MG63 (cell line): ENCODE results near the gene ADSS1. TPM values are rescaled to one million over a fixed set of nuclear protein-coding genes. Genes with fewer than 3 reads are reported as not detected.

Experiments used
- DNase-seq: peaks from one replicate; pipeline ENCODE4 v3.0.0-alpha.2; 2020
- H3K27me3 ChIP-seq: fragments of 250-450 bp; sonication (Bioruptor Pico); 2 replicates; pipeline ENCODE4 v1.5.1; 2020; ENCODE audit warnings: mild to moderate bottlenecking, moderate library complexity
- H3K36me3 ChIP-seq: fragments of 250-450 bp; sonication (Bioruptor Pico); 2 replicates; pipeline ENCODE4 v1.5.1; 2020; ENCODE audit warnings: mild to moderate bottlenecking, moderate library complexity
- H3K4me3 ChIP-seq: fragments of 250-450 bp; sonication (Bioruptor Pico); 2 replicates; pipeline ENCODE4 v1.5.1; 2020; ENCODE audit warnings: mild to moderate bottlenecking, moderate library complexity
- H3K9me3 ChIP-seq: fragments of 250-450 bp; sonication (Bioruptor Pico); 2 replicates; pipeline ENCODE4 v1.5.1; 2020; ENCODE audit warnings: mild to moderate bottlenecking, moderate library complexity
- total RNA-seq: library from RNA; depleted of rRNA; stranded (reverse); fragments of >200 nt; shearing (Covaris generic); gene quantifications from 2 replicates; pipeline ENCODE4 v1.2.3, GENCODE V29; 2014; ENCODE audit warnings: low replicate concordance

ADSS1 gene
- total RNA-seq, 1 experiment from 2014 or later, result 4.0 TPM

DNA sequence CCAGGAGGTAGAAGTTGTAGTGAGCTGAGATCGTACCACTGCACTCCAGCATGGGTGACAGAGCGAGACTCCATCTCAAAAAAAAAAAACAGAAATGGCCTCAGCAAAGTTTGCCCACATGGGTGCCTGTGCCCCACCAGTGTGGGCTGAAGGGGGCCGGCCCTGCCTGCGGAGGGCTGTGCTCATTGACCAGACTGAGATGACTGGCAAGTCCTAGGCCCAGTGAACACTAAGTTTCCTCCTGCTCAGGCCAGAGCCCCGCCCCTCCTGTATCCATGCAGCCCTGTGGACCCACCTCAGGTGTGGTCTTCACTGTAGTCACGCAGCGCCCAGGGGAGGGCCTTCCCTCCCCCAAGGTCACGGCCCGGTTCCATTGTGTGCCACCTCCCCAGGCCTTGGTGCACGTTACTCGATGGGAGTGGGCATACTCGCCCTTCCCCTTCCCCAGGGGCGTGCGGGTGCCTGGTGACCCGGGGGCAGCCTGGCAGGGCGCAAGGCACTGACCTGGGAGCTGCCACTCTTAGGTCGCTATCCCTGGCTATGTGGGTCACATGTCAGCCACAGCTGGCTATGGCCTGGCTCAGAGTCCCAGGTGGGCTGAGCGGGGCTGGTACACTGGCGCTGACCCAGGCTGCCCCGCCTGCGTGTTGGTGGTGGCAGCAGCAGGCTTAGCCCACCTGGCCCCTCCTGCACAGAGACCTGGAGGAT is 18.5 kb upstream of the ADSS1 start:
- DNase-seq, result no peak
- Histone ChIP-seq H3K27me3 (no peaks in the 10 kb centered on the region), H3K36me3 (peaks cover 2% of the 10 kb centered on the region; the same call in 1 of the 2 replicates), H3K9me3 (no peaks in the 10 kb centered on the region), H3K4me3 (no peak overlapping the region)

- Histone ChIP-seq H3K9me3 (no peaks in the 10 kb centered on the region), H3K4me3 (no peak overlapping the region), H3K27me3 (no peaks in the 10 kb centered on the region), H3K36me3 (peaks cover 2% of the 10 kb centered on the region; the same call in 1 of the 2 replicates)
- DNase-seq, result no peak
Observed at GRCh38 chr14:104706733-104707607, 17.1 kb upstream of the ADSS1 start.

DNA sequence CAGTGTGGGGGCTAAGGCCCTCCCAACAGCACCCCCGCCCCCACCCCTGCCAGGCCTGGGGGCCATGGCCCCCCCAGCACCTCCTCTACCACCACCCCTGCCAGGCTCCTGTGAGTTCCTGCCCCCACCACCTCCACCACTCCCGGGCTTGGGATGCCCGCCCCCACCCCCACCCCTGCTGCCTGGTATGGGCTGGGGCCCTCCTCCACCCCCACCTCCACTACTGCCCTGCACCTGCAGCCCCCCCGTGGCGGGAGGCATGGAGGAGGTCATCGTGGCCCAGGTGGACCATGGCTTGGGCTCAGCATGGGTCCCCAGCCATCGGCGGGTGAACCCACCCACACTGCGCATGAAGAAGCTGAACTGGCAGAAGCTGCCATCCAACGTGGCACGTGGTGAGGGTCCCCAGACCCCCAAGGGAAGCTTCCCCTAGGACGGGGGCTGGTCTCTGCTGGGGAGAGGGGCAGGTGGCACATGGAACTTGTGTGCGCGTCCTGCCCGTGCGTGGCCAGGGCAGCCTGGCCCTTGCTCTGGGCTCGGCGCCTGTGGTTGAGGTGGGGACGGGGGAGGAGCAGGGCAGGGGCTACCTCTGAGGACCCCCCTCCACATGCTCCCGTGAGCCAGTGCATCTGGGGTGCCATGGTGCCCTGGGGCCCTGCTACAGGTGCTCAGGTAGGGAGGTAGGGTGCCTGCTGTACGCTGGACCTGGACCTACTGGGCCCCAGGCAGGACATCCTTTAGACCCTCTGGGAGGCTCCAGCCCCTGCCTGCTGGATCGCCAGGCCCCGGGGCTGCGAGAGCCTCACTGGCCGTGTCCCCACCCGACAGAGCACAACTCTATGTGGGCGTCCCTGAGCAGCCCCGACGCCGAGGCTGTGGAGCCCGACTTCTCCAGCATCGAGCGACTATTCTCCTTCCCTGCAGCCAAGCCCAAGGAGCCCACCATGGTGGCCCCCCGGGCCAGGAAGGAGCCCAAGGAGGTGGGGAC is 16.1 kb upstream of the ADSS1 start:
- no peaks in the 10 kb centered on the region for H3K9me3 ChIP-seq
- H3K4me3 ChIP-seq, result no peak overlapping the region
- peaks cover 2% of the 10 kb centered on the region; the same call in 1 of the 2 replicates for H3K36me3 ChIP-seq
- H3K27me3 ChIP-seq, result no peaks in the 10 kb centered on the region
- DNase-seq, result no peak

DNA sequence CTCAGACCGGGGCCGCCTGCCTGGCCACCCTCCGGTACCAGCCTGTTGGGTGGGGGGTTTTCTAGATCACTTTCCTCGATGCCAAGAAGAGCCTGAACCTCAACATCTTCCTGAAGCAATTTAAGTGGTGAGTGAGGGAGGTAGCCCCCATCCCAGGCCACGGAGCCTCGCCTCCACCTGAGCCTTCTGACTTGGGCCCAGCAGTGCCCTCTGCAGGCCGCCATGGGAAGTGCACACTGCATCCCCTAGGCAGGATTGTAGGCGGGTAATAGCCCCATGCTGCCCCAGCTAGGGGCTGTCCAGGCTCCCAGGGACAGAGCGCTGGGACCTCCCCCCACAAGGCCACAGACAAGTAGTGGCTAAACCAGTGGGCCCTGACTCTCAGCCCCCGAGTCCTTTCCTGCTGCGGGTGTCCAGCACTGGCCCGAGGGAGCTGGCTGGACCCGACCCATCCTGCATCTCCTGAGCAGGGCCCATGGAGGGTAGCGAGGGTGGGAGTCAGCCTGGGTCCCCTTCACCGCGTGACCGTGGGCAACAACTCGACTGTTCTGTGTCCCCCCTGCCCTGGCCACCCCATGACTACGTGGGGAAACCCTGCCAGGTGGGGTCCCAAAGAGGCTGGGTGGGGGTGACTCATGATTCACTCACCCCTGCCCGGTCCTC is 15.3 kb upstream of the ADSS1 start:
- Histone ChIP-seq H3K4me3 (no peak overlapping the region), H3K27me3 (no peaks in the 10 kb centered on the region), H3K9me3 (no peaks in the 10 kb centered on the region), H3K36me3 (peaks cover 2% of the 10 kb centered on the region; the same call in 1 of the 2 replicates)
- DNase-seq, result peak; percentile 49

- no peaks in the 10 kb centered on the region for H3K9me3 ChIP-seq
- H3K4me3 ChIP-seq, result no peak overlapping the region
- H3K27me3 ChIP-seq, result no peaks in the 10 kb centered on the region
- DNase-seq, result no peak
- H3K36me3 ChIP-seq, result peaks cover 4% of the 10 kb centered on the region
Observed at GRCh38 chr14:104709387-104710039, 14.5 kb upstream of the ADSS1 start.

DNA sequence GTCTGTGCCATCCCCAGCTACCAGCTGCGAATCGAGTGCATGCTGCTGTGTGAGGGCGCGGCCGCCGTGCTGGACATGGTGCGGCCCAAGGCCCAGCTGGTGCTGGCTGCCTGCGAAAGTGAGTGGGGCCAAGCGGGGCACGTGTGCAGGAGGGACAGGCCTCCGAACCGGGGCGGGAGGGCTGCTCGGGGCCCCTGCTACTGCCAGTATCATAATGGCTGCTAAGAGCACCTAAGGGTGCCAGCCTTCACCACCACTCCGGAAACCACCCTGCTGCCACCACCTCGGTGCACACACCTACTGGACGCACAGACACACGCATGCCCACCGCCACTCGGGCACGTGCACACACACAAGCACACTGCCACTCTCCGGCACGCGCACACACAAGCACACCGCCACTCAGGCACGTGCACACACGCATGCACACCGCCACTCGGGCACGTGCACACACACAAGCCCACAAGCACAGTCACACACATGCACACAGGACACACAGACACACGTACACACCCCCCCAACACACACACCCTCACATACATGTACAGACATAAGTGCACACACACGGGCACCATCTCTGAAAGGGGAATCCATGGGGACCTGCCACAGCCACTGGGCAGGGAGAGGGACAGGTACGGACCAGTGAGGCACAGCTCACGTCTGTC is 13.8 kb upstream of the ADSS1 start:
- Histone ChIP-seq H3K4me3 (no peak overlapping the region), H3K36me3 (peaks cover 5% of the 10 kb centered on the region), H3K27me3 (no peaks in the 10 kb centered on the region), H3K9me3 (no peaks in the 10 kb centered on the region)
- DNase-seq, result no peak

DNA sequence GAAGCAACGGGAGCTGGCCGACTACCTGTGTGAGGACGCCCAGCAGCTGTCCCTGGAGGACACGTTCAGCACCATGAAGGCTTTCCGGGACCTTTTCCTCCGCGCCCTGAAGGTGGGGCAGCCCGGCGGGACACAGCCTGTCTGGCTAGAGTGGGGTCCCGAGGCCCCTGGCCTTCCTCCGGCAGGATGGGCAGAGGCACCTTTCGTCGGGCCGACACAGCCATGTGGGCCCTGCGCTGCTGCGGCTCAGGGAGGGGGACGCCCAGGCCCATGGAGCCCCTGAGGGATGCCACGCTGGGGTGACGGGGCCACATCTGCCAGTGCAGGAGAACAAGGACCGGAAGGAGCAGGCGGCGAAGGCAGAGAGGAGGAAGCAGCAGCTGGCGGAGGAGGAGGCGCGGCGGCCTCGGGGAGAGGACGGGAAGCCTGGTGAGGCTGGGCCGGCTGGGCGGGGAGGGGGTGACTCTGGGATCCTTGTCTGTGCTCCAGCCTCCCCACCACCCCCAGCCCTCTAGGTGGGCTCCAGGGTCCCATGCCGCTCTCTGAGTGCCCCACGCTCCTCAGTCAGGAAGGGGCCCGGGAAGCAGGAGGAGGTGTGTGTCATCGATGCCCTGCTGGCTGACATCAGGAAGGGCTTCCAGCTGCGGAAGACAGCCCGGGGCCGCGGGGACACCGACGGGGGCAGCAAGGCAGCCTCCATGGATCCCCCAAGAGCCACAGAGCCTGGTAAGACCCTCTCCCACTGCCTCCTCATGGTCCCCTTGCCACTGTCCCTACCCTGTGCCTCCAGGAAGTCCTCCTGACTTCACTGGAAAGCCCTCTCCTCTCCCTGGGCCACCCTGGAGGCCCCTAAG is 10.9 kb upstream of the ADSS1 start:
- DNase-seq, result no peak
- no peaks in the 10 kb centered on the region for H3K9me3 ChIP-seq
- H3K36me3 ChIP-seq, result peaks cover 5% of the 10 kb centered on the region
- no peaks in the 10 kb centered on the region for H3K27me3 ChIP-seq
- no peak overlapping the region for H3K4me3 ChIP-seq

GRCh38 chr14:104714066-104714465 is 10.0 kb upstream of the ADSS1 start:
- H3K27me3 ChIP-seq, result no peaks in the 10 kb centered on the region
- H3K9me3 ChIP-seq, result no peaks in the 10 kb centered on the region
- peaks cover 3% of the 10 kb centered on the region for H3K36me3 ChIP-seq
- no peak for DNase-seq
- no peak overlapping the region for H3K4me3 ChIP-seq

DNA sequence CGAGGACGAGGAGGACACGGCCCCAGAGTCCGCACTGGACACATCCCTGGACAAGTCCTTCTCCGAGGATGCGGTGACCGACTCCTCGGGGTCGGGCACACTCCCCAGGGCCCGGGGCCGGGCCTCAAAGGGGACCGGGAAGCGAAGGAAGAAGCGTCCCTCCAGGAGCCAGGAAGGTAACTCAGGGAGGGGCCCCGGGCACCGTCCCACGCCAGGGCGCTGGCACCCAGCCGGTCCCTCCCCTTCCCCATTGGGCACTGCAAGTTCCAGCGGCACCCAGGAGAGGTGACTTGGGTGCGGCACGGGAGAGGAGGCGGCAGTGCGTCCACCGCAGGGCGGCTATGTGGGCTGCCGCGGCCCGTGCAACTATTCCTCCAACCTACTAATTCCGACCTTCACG is 9.3 kb upstream of the ADSS1 start:
- Histone ChIP-seq H3K27me3 (no peaks in the 10 kb centered on the region), H3K4me3 (no peak overlapping the region), H3K9me3 (no peaks in the 10 kb centered on the region), H3K36me3 (peaks cover 3% of the 10 kb centered on the region)
- no peak for DNase-seq

- no peak for DNase-seq
- H3K27me3 ChIP-seq, result no peaks in the 10 kb centered on the region
- no peak overlapping the region for H3K4me3 ChIP-seq
- no peaks in the 10 kb centered on the region for H3K9me3 ChIP-seq
- peaks cover 3% of the 10 kb centered on the region for H3K36me3 ChIP-seq
Observed at GRCh38 chr14:104715416-104715815, 8.6 kb upstream of the ADSS1 start.

DNA sequence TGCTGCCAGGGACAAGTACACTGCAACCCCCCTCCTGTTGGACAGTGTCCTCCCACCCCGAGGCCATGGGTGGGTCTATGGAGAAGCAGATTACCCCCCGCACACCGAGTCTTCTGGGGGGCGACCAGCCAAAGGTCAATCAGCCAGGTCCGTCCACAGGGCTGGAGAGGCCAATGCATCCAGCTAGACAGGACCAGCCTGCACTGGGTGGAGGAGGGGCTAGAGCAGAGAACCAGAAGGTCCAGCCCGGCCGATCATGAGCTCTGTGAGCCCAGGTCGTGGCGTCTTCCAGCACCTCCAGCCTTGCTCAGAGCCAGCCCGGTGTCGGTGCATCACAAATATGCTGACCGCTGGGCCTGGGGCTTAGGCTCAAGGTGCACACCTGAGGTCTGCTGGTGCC is 8.2 kb upstream of the ADSS1 start:
- Histone ChIP-seq H3K4me3 (no peak overlapping the region), H3K27me3 (no peaks in the 10 kb centered on the region), H3K9me3 (no peaks in the 10 kb centered on the region), H3K36me3 (peaks cover 3% of the 10 kb centered on the region)
- DNase-seq, result no peak

DNA sequence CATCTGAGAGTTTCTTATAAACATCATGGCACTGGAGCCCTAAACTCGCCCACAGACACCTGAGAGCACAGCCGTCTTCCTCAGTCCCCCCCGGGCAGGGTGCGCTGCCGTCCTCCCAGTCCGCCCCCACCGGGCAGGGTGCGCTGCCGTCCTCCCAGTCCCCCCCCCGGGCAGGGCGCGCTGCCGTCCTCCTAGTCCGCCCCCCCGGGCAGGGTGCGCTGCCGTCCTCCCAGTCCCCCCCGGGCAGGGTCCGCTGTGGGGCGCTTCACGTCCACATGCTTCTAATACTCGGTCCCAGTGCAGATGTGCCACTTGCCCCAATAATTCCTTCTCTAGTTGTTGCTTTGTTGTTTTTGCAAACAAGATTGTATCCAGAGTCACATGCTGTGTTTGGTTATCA is 6.9 kb upstream of the ADSS1 start:
- DNase-seq, result no peak

GRCh38 chr14:104717646-104718045 is 6.4 kb upstream of the ADSS1 start:
- DNase-seq, result no peak
- Histone ChIP-seq H3K36me3 (peaks cover 3% of the 10 kb centered on the region), H3K9me3 (no peaks in the 10 kb centered on the region), H3K27me3 (no peaks in the 10 kb centered on the region), H3K4me3 (no peak overlapping the region)

More for the DNA sequence above, 6.9 kb upstream of the ADSS1 start:
- H3K4me3 ChIP-seq, result no peak overlapping the region
- H3K9me3 ChIP-seq, result no peaks in the 10 kb centered on the region
- H3K36me3 ChIP-seq, result peaks cover 3% of the 10 kb centered on the region
- no peaks in the 10 kb centered on the region for H3K27me3 ChIP-seq

DNA sequence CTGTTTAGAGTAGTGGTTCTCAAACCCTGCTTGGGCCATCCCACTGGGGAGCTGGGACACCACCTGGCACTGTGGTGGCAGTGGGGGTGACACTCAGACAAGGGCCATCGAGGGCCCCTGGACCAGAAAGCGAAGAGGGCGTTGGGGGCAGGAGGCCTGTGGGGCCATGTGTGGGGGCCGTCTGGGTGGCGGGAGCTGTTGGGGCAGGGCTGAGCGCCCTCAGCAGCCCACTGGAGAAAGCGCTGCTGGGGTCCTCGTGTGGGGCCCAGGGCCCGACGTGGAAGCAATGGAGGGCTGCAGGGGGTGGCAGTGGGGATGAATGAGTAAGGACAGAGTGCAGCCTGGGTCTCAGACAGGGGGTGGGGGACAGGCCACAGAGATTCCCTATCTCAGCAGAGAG is 5.9 kb upstream of the ADSS1 start:
- Histone ChIP-seq H3K4me3 (no peak overlapping the region), H3K36me3 (peaks cover 3% of the 10 kb centered on the region), H3K27me3 (no peaks in the 10 kb centered on the region), H3K9me3 (no peaks in the 10 kb centered on the region)
- no peak for DNase-seq
